Mononuclear cell (primary cell): ENCODE data around the gene STEAP2. TPM values are rescaled to one million over a fixed set of nuclear protein-coding genes. Genes with fewer than 3 reads are reported as not detected.

ENCODE experiments used
- H3K27me3 ChIP-seq: 2 replicates; pipeline ENCODE4 v1.6.0; 2011; ENCODE audit warnings: low read length, control low read depth; ENCODE audit not compliant: insufficient read depth
- H3K4me1 ChIP-seq: 2 replicates; pipeline ENCODE4 v1.5.1; 2011; ENCODE audit warnings: mild to moderate bottlenecking, low read length, control low read depth; ENCODE audit not compliant: insufficient read depth
- H3K4me3 ChIP-seq: 2 replicates; pipeline ENCODE4 v1.5.1; 2011; ENCODE audit warnings: mild to moderate bottlenecking, low read length, moderate library complexity
- H3K9me3 ChIP-seq: 2 replicates; pipeline ENCODE4 v1.5.1; 2011; ENCODE audit warnings: low read depth, mild to moderate bottlenecking, control low read depth, low read length
- total RNA-seq: library from RNA; depleted of rRNA; stranded (reverse); fragments of >200 nt; gene quantifications from one replicate; pipeline ENCODE4 v1.2.3, GENCODE V29; 2012

Gene STEAP2
- total RNA-seq, 1 donor: 0.10 TPM

DNA sequence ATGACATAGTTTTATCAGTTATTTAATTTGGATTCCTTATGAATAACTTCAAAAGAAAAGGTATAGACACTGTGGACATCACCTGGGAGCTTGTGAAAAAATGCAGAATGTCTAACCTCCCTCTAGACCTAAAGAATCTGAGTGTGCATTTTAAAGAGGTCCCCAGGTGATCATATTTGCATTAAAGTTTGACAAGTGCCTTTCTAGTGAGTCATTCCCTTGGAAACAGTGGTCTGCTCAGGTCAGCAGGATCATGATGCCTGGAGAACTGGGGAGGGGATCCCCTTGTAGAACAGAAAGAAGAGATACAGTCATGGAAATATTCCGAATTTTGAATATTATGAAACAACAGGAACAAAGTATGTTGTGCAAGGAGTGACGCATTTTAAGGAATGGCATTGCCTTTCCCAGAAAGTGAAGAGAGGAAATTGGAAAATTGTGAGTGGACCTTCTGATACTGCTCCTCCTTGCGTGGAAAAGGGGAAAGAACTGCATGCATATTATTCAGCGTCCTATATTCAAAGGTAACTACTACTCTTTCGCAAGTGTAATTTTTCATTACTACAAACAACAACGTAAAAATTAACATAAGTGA is 4.6 kb downstream of the STEAP2 start:
- Histone ChIP-seq H3K4me3 (no peak overlapping the region), H3K4me1 (peaks cover 2% of the 10 kb centered on the region), H3K27me3 (peaks cover 39% of the 10 kb centered on the region), H3K9me3 (no peaks in the 10 kb centered on the region)

DNA sequence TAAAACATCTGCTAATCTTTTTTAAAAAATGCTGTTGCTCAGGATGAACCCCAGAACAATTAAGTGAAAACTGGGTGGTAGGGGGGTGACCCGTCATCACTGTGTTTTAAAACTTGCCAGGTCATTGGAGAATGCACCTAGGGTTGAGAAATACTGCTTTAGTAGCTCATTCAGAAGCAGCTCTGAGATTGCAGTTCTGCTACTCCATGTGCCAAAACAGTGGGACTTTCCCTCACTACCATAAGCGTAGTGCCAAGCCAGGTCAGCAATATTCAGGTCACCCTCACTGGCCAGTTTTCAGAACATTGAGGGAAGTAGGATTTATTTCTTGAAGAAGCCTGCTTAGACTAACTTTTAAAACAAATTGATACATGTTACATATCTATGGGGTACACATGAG is 5.2 kb downstream of the STEAP2 start:
- no peaks in the 10 kb centered on the region for H3K4me1 ChIP-seq
- H3K27me3 ChIP-seq: peaks cover 34% of the 10 kb centered on the region
- no peak overlapping the region for H3K4me3 ChIP-seq
- no peaks in the 10 kb centered on the region for H3K9me3 ChIP-seq

DNA sequence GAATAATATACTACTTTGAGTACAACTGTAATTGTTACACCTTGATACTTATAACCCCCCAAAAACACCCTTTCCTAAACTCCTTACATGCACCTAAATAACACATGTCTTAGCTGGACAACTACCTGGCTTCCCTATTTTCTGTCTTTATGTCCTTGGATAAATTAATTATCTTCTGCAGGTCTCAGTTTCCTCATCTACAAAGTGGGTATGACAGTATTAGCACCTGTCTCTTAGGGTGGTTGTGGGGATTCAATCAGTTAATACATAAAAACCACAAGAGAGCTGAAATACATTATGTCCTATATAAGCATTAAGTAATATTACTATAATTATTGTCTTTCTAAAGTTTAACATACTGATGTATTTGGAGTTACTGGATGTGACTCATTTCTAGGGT is 10.8 kb downstream of the STEAP2 start:
- no peaks in the 10 kb centered on the region for H3K4me1 ChIP-seq
- peaks cover 4% of the 10 kb centered on the region for H3K27me3 ChIP-seq
- no peak overlapping the region for H3K4me3 ChIP-seq

DNA sequence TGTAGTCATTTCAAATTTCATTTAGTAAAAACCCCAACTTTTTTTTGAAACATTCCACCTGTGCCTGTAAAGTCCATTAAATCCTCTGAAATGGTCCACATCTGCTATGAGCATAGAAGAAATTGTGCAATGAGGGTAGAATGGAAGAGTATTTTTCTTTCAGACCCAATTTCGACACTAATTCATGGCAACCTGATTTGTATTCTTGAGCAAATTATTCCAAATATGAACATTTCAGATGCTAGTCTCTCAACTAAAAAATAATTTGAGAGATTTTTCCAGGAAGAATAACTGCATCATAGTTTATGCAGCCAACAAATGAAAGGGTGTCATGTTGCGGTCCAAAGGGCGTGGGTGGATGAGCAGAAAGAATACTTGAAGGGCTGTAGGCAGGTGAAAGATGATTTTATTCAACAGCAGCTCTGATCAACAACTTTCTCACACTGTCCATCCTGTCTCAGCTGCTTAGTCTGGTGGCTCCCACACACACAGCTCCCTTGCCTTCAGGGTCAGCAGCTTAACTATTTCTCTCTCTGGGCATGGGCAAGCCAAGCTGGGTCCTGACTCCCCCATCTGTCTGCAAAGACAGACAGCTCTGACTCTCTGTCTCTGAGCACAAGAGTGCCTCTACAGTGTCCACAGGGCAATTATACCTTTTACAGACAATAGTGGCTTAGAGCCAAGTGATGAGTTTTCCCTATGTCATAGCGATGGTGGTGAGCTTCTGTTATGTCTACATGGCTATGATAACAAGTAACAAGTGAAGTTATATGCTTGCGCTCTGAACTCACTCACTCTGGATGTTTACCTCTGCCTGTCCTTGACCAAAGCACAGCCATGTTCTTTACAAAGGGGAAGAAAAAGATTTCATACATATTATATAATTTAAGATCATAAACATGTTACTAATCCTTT is 11.5 kb downstream of the STEAP2 start:
- Histone ChIP-seq H3K4me3 (no peak overlapping the region), H3K4me1 (no peaks in the 10 kb centered on the region), H3K27me3 (peaks cover 4% of the 10 kb centered on the region), H3K9me3 (no peaks in the 10 kb centered on the region)

More for the DNA sequence above, 10.8 kb downstream of the STEAP2 start:
- H3K9me3 ChIP-seq: no peaks in the 10 kb centered on the region

DNA sequence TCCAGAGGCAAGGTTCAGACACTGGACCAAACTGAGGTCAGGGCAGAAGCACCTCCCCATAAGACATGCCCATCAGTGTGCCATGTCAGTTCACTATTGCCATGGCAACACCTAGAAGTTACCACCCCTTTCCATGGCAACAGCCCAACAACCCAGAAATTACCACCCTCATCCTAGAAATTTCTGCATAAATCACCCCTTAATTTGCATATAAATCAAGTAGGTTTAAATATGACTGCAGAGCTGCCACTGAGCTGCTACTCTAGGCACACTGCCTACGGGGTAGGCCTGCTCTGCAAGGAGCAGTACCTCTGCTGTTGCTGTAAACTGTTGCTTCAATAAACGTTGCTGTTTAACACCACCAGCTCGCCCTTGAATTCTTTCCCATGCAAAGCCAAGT is 12.7 kb downstream of the STEAP2 start:
- Histone ChIP-seq H3K27me3 (peaks cover 4% of the 10 kb centered on the region), H3K4me1 (no peaks in the 10 kb centered on the region), H3K4me3 (no peak overlapping the region), H3K9me3 (no peaks in the 10 kb centered on the region)

DNA sequence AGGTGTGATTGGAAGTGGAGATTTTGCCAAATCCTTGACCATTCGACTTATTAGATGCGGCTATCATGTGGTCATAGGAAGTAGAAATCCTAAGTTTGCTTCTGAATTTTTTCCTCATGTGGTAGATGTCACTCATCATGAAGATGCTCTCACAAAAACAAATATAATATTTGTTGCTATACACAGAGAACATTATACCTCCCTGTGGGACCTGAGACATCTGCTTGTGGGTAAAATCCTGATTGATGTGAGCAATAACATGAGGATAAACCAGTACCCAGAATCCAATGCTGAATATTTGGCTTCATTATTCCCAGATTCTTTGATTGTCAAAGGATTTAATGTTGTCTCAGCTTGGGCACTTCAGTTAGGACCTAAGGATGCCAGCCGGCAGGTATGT is 13.6 kb downstream of the STEAP2 start:
- Histone ChIP-seq H3K9me3 (no peaks in the 10 kb centered on the region), H3K4me1 (no peaks in the 10 kb centered on the region), H3K4me3 (no peak overlapping the region), H3K27me3 (no peaks in the 10 kb centered on the region)

DNA sequence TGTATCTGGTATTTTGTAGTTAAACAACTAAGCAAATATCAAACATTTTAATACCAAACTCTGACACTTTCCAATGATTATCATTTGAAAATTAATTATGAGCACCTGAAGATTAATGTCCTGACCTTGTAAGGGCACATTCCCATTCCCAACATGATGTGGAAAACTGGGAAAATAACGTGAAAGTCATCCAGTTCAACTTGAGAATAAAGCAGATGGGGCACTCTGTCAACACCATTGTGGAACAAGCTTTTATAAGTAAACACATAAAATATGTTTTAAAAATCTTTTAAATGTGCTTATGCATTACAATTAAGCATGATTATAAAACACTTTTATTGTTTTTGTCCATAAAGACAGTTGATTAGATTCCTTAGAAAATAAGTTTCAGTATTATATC is 14.1 kb downstream of the STEAP2 start:
- Histone ChIP-seq H3K4me1 (no peaks in the 10 kb centered on the region), H3K4me3 (no peak overlapping the region), H3K27me3 (no peaks in the 10 kb centered on the region), H3K9me3 (no peaks in the 10 kb centered on the region)

DNA sequence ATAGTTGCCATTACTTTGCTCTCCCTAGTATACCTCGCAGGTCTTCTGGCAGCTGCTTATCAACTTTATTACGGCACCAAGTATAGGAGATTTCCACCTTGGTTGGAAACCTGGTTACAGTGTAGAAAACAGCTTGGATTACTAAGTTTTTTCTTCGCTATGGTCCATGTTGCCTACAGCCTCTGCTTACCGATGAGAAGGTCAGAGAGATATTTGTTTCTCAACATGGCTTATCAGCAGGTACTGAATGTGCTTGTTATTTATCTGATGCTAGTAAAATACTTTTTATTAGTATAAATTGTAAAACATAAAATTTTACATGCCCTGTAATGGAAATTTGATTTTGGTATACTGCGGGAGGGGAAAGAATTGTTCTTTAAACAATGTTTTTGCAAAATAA is 15.7 kb downstream of the STEAP2 start:
- no peaks in the 10 kb centered on the region for H3K27me3 ChIP-seq
- H3K9me3 ChIP-seq: no peaks in the 10 kb centered on the region
- H3K4me3 ChIP-seq: no peak overlapping the region
- no peaks in the 10 kb centered on the region for H3K4me1 ChIP-seq

DNA sequence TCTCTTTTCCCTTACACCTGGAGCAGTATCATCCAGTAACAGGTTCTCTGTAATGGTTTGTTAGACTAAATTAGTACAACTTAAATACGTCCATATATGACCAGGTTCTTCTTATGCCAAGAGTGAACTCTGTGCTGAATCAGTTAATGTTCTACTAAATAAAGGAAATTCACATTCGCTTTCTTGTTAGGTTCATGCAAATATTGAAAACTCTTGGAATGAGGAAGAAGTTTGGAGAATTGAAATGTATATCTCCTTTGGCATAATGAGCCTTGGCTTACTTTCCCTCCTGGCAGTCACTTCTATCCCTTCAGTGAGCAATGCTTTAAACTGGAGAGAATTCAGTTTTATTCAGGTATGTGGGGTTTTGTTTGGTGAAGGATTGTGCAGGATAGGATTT is 18.1 kb downstream of the STEAP2 start:
- Histone ChIP-seq H3K27me3 (no peaks in the 10 kb centered on the region), H3K4me1 (no peaks in the 10 kb centered on the region), H3K9me3 (no peaks in the 10 kb centered on the region), H3K4me3 (no peak overlapping the region)

DNA sequence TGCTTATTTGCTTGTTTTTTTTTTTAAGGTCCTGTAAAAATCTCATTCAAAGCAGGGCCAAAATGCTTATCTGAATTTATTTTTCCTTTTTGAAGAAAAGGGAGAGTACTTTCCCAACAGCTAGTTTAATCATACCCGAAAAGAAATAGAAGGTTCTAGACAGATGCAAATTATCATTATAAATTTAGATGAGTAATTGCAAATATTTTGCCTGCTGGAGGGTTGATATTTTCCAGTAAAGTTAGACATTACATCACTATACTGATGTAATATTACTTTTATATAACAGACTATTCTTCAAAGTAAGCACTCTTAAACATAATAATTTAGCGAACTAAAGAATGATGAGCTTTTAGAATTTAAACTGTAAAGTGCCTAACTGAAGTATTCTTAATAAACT is 19.3 kb downstream of the STEAP2 start:
- Histone ChIP-seq H3K4me3 (no peak overlapping the region), H3K27me3 (no peaks in the 10 kb centered on the region), H3K9me3 (no peaks in the 10 kb centered on the region), H3K4me1 (no peaks in the 10 kb centered on the region)

DNA sequence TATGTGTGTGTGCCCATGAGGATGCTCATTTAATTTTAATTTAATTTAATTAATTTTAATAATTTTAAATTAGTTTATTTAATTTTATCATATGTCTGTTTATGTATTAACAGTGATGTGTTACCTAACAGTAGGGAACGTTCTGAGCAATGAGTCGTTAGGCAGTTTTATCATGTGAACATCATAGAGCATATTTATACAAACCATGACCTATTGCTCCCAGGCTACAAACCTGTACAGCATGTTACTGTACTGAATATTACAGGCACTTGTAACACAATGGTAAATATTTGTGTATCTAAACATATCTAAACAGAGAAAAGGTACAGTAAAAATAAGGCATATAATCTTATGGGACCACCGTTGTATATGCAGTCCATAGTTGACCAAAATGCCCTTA is 19.8 kb downstream of the STEAP2 start:
- no peak overlapping the region for H3K4me3 ChIP-seq
- H3K9me3 ChIP-seq: no peaks in the 10 kb centered on the region
- no peaks in the 10 kb centered on the region for H3K27me3 ChIP-seq
- no peaks in the 10 kb centered on the region for H3K4me1 ChIP-seq

DNA sequence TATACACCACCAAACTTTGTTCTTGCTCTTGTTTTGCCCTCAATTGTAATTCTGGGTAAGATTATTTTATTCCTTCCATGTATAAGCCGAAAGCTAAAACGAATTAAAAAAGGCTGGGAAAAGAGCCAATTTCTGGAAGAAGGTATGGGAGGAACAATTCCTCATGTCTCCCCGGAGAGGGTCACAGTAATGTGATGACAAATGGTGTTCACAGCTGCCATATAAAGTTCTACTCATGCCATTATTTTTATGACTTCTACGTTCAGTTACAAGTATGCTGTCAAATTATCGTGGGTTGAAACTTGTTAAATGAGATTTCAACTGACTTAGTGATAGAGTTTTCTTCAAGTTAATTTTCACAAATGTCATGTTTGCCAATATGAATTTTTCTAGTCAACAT is 20.9 kb downstream of the STEAP2 start:
- Histone ChIP-seq H3K4me1 (no peaks in the 10 kb centered on the region), H3K9me3 (no peaks in the 10 kb centered on the region), H3K27me3 (peaks cover 2% of the 10 kb centered on the region), H3K4me3 (no peak overlapping the region)

DNA sequence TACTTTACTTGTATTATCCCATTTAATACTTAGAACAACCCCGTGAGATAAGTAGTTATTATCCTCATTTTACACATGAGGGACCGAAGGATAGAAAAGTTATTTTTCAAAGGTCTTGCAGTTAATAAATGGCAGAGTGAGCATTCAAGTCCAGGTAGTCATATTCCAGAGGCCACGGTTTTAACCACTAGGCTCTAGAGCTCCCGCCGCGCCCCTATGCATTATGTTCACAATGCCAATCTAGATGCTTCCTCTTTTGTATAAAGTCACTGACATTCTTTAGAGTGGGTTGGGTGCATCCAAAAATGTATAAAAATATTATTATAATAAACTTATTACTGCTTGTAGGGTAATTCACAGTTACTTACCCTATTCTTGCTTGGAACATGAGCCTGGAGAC is 22.0 kb downstream of the STEAP2 start:
- no peak overlapping the region for H3K4me3 ChIP-seq
- H3K4me1 ChIP-seq: no peaks in the 10 kb centered on the region
- H3K27me3 ChIP-seq: peaks cover 2% of the 10 kb centered on the region
- H3K9me3 ChIP-seq: no peaks in the 10 kb centered on the region

DNA sequence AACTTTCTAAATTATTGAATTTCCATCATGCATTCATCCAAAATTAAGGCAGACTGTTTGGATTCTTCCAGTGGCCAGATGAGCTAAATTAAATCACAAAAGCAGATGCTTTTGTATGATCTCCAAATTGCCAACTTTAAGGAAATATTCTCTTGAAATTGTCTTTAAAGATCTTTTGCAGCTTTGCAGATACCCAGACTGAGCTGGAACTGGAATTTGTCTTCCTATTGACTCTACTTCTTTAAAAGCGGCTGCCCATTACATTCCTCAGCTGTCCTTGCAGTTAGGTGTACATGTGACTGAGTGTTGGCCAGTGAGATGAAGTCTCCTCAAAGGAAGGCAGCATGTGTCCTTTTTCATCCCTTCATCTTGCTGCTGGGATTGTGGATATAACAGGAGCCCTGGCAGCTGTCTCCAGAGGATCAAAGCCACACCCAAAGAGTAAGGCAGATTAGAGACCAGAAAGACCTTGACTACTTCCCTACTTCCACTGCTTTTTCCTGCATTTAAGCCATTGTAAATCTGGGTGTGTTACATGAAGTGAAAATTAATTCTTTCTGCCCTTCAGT is 25.3 kb downstream of the STEAP2 start:
- H3K4me1 ChIP-seq: no peaks in the 10 kb centered on the region
- no peaks in the 10 kb centered on the region for H3K9me3 ChIP-seq
- H3K4me3 ChIP-seq: no peak overlapping the region
- H3K27me3 ChIP-seq: peaks cover 2% of the 10 kb centered on the region

DNA sequence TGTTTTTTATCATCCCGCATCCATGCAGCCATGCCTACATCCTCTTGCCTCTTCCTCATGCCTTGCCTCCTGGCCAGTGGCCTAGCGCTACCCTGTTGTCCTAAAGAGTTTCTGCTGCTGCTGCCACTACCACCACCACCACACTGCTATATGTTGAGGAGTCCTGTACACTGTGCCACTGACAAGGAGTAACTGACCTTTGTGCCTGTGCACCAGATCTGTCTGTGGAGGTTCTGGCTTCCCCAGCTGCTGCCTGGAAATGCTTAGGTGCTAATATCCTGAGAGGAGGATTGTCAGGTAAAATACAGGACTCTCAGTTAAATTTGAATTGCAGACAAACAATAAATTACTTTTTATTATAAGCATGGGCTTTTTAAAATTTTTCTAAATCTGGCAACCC is 26.5 kb downstream of the STEAP2 start:
- Histone ChIP-seq H3K9me3 (no peaks in the 10 kb centered on the region), H3K4me3 (no peak overlapping the region), H3K4me1 (no peaks in the 10 kb centered on the region), H3K27me3 (peaks cover 2% of the 10 kb centered on the region)
